Measurements from ENCODE around the gene BOC. TPM values are rescaled to one million over a fixed set of nuclear protein-coding genes. Genes with fewer than 3 reads are reported as not detected.

Gene BOC
- total and polyA plus RNA-seq, 2 of the 8 experiments (the other 6 are each of a cell fraction or from before 2014, with no cell fraction given): 6.9 to 9.3 TPM

GRCh38 chr3:113295463-113295862 lies 84.1 kb downstream of the BOC start (continued):
- TF ChIP-seq CTCF (IDR thresholded peaks at IDR 0.05; ENCODE audit: control extremely low read depth in 1 of 3, insufficient read depth in 1 of 3, low read depth in 1 of 3, low read length in 3 of 3) (no peak), POLR2A (IDR thresholded peaks at IDR 0.05; ENCODE audit: control extremely low read depth in 1 of 2, low read depth in 2 of 2, low read length in 2 of 2) (no peak)
